Stimulated activated CD8-positive, alpha-beta memory T cell treated with anti-CD3 and anti-CD28 coated beads, Interleukin-2, amount 100 ng/mL, for 48 hours (primary cell): ENCODE data around the gene TTC28.
"Not testable (repeated sequence)": the region's sequence is repeated elsewhere in the genome, so short reads cannot be mapped to it uniquely, and the experiment has no call there.

ENCODE experiments used
- DNase-seq, 2 donors: peaks; one replicate each; pipeline ENCODE4 v3.0.0-alpha.2; 2020; ENCODE audit warnings: low read depth in 2 of 2

The TTC28 gene

DNA sequence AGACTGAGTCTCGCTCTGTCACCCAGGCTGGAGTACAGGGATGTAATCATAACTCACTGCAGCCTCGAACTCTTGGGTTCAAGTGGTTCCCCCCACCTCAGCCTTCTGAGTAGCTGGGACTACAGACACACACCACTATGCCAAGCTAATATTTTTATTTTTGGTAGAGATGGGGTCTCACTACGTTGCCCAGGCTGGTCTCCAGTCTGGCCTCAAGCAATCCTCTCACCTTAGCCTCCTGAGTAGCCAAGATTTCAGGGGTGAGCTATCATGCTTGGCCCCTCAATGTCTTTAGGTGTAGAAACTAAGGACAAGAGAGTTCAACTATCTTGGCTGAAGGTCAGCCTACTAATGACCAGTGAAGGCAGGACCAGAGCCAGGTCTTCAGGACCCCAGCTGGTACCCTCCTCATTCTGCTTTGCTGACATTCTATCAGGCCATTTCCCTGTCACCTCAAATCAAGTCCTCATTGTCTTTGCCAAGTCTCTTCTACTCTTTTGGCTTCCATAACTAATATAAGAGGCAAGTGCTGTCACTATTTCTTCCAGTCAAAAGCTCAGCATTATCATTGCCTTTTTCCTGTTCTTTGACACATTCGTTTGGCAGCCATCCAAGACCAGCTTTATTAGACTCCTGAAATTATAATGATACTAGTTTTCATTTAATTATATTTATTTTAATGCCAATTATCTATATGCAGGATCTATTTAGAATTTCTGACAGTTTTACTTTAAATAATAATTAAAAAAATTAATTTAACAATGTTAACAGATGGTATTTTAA is 496.4 kb downstream of the TTC28 start:
- DNase-seq = no peak

- no peak for DNase-seq
These were observed 498.6 kb downstream of the TTC28 start for GRCh38 chr22:28180804-28181731.

- DNase-seq = no peak
These were observed 500.2 kb downstream of the TTC28 start for GRCh38 chr22:28179392-28179791.

- DNase-seq = no peak
These were observed 503.7 kb downstream of the TTC28 start for GRCh38 chr22:28175730-28176492.

DNA sequence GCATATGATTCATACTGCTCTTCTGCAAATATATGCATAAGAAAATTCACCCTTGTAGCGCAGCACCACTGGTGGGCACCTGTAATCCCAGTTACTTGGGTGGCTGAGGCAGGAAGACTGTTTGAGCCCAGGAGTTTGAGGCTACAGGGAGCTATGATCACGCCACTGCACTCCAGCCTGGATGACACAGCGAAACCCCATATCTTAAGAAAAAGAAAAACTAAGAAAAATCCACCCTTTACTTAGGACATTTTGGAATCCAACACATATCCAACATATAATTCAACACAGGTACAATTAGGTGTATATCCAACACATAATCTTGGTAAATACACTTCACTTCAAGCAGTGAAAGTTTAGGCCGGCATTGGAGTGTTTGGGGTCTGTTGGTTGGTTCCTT is 505.1 kb downstream of the TTC28 start:
- no peak for DNase-seq

- no peak for DNase-seq
These were observed 506.6 kb downstream of the TTC28 start for GRCh38 chr22:28172892-28173670.

DNA sequence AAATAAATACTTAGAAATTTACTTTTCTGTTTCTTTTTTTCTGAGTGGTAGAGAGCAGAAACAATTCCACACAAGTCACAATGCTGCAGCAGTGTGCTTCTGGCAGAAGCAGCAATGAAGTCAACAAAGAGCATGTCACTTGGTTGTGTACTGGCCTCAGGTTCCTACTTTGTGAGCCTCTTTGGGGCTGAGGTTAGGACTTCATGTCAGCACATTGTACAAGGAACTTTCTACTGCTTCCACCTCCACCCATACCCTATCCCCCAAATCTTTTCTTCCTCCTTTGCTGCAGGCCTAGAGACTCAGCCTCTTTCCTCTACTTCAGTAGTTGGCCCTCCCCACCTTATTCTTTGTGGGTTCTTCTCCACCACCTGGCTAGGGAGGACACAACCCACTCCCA is 507.9 kb downstream of the TTC28 start:
- no peak for DNase-seq

DNA sequence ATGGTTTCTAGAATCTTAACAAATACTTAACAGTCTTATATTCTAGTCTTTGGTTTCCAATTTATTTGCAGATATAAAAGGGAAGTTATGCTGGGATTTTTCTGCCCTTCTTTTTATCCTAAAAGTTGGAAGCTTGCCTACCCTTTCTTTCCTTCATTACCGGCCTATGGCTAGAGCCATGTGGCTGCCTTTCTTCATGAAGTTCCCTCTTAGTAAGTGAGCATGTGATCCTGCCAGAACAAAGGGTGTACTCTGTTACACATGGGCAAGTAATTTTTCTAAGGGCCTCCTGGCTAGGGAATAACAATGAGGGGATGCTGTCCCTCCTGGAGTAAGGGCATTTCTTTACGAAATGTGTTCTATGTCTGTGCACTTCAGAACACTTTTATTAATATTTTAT is 508.5 kb downstream of the TTC28 start:
- DNase-seq = no peak

- not testable (repeated sequence) for DNase-seq
These were observed 510.3 kb downstream of the TTC28 start for GRCh38 chr22:28169314-28169713.

DNA sequence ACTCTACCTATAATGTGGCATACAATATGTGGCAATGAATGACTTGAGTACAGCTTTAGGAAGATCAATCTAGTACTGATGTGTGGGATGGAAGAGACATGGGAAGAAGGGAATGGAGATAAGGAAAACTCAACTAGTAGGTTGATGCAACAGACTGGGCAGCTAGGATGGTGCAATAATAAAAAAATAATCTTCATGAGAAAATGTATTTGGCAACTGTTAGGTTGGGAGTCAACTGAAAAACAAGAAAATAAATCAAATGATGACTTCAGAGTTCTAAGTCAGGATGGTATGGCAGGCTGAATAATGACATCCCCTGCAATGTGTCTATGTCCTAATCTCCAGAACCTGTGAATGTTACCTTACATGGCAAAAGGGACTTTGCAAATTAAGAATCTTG is 523.8 kb downstream of the TTC28 start:
- no peak for DNase-seq

DNA sequence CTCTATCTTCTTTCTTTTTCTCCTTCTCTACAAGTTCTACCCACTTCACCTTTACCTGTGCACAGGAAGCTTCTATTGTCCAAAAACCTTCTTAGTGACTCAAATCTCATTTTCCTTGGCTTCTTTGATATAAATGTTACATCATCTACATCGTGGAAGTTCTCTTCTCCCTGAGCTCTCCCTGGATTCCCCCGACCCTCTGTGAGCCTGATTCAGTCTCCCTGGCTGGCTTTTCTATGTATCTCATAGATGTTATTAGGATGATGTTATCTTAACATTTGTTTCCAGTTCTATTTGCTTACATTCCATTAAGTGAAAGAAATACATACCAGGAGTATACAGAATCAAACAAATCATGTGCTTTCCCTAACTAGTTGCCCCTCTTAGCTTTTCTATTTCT is 524.8 kb downstream of the TTC28 start:
- DNase-seq = no peak

- no peak for DNase-seq
These were observed 528.4 kb downstream of the TTC28 start for GRCh38 chr22:28151151-28151816.

GRCh38 chr22:28148816-28149465 is 530.7 kb downstream of the TTC28 start:
- no peak for DNase-seq

- DNase-seq = no peak
These were observed 532.2 kb downstream of the TTC28 start for GRCh38 chr22:28147401-28147800.

- no peak for DNase-seq
These were observed 533.0 kb downstream of the TTC28 start for GRCh38 chr22:28146401-28147314.

DNA sequence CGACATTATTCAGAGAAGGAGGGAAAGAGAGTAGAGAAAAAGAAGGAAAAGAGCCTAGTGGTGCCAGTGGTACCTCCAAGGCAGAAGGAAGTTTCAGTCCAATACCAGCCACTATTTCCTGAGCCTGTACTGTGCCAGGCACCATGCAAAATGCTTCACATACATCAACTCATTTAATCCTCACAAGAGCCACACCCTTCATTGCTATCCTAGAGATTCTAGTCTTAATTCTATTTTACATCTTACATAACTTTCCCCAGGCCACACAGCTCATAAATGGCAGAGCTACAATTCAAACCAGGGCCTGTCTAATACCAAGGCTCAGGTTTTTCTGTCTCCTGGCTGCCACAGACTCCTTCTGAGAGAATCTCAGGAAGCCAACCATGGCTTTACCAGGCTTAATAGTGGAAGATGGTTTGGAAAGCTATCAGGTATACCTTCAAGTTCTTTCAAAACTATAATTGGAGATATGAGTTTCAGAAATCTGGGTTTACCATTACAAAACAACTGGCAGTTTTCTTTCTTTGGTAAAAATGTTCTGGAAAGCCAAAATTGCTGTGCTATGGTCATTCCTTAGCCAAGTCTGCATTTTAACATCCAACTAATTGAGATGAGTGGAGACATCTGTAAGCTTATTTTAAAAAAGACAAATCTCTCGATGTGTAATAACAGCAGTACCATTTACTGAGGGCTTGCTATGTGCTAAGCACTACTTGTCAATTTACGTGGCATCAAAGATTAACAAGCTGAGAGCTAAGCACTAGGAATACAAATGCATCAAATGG is 535.5 kb downstream of the TTC28 start:
- no peak for DNase-seq

- DNase-seq = no peak
These were observed 536.3 kb downstream of the TTC28 start for GRCh38 chr22:28143241-28143865.
